ENCODE results near the gene CDK10.
"Not testable (repeated sequence)": the region's sequence is repeated elsewhere in the genome, so short reads cannot be mapped to it uniquely, and the experiment has no call there.

DNA sequence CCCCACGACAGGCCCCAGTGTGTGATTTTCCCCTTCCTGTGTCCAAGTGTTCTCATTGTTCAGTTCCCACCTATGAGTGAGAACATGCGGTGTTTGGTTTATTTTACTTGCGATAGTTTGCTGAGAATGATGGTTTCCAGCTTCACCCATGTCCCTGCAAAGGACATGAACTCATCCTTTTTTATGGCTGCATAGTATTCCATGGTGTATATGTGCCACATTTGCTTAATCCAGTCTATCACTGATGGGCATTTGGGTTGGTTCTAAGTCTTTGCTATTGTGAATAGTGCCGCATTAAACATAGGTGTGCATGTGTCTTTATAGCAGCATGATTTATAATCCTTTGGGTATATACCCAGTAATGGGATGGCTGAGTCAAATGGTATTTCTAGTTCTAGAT, 14.9 kb upstream of the CDK10 start:
- not testable (repeated sequence) for TF ChIP-seq CTCF (IDR thresholded peaks at IDR 0.05); POLR2A (IDR thresholded peaks at IDR 0.05; ENCODE audit: low read depth); EP300 (IDR thresholded peaks at IDR 0.05)

Measured in esophagus muscularis mucosa (tissue), 4 donors.